HG02678 (cell line): ENCODE measurements around the gene TEC.
"Not testable (repeated sequence)": the region's sequence is repeated elsewhere in the genome, so short reads cannot be mapped to it uniquely, and the experiment has no call there.

Source experiments
- ATAC-seq: cut with Tn5 transposase; IDR thresholded peaks from one replicate; pipeline ENCODE4 v1.9.1; 2021; ENCODE audit warnings: mild to moderate bottlenecking, moderate library complexity; ENCODE audit not compliant: unreplicated experiment

Gene TEC

GRCh38 chr4:48268956-48269860 lies at the start of gene TEC:
Gene TEC, minus strand, starts transcription at chr4:48269838. Its CDS starts 41,224 bp downstream, at chr4:48228614.
- ATAC-seq = peak; percentile 23

DNA sequence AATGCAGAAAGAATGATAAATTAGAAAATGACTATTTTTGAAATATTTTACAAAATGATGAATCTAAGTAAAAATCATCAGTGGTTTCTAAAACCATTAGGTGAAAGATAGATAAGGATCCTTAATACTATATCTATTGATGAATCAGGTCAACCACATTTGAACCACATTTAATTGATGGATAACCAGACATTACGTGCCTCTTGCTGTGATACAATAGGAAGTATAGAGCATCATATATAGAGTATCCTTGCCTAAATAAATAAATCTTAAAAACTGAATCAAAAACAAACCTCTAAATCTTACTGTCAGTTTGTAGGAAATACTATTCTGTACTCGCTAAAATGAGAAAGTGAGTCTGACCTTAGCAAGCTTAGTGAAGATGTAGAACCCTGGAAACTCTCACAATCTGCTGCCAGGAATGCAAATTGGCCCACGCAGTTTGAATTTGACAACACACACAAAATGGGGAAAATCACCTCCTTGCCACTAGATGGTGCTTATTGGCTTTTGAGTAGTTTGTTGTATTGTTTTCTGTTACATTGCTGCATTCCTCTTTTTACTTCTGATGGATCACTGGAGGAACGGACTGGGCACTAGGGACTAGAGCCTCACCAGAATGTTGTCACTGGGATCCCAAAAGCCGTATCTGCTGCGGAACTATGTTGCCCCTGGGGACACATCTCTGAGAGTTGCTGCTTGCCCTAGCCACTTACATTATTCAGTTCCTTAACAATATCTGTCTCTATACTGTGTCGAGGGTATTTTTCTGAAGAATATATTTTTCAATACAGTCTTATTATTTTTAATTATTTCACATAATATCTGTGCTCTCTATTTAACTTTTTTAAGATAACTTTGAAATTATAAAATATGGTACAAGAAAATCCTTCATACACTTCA lies 46.3 kb upstream of the TEC start:
- ATAC-seq = peak; percentile 86

- ATAC-seq = not testable (repeated sequence)
Observed at GRCh38 chr4:48314746-48315145, 45.1 kb upstream of the TEC start.

DNA sequence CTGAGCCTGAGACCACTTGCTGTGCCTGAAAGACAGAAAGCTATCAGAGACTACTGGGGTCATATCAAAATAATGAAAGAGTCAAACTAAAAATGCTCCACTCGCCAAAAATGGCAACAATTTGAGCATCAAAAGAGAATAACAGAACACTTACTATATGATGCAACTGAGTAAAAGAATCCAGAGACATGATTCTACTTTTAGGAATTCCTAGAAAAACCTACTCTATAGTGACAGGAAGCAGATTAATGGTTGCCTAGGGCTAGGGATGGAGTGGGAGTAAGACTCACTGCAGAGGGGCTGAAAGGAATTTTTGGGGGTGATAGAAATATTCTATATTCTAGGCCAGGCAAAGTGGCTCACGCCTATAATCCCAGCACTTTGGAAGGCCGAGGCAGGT lies 42.3 kb upstream of the TEC start:
- no peak for ATAC-seq

GRCh38 chr4:48308901-48309300 lies 39.3 kb upstream of the TEC start:
- ATAC-seq = no peak

DNA sequence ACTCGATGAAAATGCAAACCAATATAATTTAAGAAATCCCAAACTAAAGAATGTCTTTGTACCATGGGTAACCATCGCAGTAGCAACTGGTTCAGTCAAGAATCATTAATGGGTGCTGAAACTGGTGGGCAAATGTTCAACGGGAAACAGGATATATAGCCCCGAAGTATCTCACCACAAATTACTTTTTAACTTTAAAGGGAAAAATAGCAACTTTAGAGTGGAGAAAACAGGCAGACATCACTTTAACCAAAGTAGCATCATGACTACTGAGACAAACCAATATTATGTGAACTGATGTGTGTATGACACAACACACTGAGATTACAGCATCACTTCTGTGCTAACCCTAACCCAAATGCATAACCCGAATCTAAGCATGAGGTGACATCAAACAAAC lies 37.9 kb upstream of the TEC start:
- ATAC-seq = peak; percentile 73

GRCh38 chr4:48305508-48305907 lies 35.9 kb upstream of the TEC start:
- ATAC-seq = no peak

GRCh38 chr4:48300004-48300403 lies 30.4 kb upstream of the TEC start:
- no peak for ATAC-seq

GRCh38 chr4:48299560-48299959 lies 29.9 kb upstream of the TEC start:
- no peak for ATAC-seq

GRCh38 chr4:48297256-48297846 lies 27.7 kb upstream of the TEC start:
- ATAC-seq = no peak

GRCh38 chr4:48296365-48296764 lies 26.7 kb upstream of the TEC start:
- ATAC-seq = peak; percentile 87

- no peak for ATAC-seq
Observed at GRCh38 chr4:48295116-48295515, 25.5 kb upstream of the TEC start.

DNA sequence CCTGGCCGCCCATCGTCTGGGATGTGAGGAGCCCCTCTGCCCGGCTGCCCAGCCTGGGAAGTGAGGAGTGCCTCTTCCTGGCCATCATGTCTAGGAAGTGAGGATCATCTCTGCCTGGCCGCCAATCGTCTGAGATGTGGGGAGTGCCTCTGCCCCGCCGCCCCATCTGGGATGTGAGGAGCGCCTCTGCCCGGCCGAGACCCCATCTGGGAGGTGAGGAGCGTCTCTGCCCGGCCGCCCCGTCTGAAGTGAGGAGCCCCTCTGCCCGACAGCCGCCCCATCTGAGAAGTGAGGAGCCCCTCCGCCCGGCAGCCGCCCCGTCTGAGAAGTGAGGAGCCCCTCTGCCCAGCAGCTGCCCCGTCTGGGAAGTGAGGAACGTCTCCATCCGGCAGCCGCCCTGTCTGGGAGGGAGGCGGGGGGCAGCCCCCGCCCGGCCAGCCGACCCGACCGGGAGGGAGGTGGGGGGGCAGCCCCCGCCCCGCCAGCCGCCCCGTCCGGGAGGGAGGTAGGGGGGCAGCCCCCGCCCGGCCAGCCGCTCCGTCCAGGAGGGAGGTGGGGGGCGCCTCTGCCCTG lies 22.7 kb upstream of the TEC start:
- ATAC-seq = not testable (repeated sequence)

GRCh38 chr4:48290146-48290772 lies 20.6 kb upstream of the TEC start:
- ATAC-seq = no peak

DNA sequence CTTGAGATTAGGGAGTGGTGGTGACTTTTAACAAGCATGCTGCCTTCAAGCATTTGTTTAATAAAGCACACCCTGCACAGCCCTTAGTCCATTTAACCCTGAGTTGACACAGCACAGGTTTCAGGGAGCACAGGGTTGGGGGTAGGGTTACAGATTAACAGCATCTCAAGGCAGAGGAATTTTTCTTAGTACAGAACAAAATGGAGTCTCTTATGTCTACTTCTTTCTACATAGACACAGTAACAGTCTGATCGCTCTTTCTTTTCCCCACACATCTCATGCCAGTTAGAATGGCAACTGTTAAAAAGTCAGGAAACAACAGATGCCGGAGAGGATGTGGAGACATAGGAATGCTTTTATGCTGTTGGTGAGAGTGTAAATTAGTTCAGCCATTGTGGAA lies 16.4 kb upstream of the TEC start:
- ATAC-seq = not testable (repeated sequence)

DNA sequence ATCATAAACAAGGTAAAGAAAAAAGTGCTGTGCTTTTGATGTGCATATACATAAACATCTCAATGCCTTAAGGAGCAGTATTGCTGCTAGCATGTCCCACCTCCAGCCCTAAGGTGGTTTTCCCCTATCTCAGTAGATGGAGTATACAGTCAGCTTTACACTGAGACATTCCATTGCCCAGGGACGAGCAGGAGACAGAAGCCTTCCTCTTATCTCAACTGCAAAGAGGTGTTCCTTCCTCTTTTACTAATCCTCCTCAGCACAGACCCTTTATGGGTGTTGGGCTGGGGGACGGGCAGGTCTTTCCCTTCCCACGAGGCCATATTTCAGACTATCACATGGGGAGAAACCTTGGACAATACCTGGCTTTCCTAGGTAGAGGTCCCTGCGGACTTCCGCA lies 16.0 kb upstream of the TEC start:
- not testable (repeated sequence) for ATAC-seq

DNA sequence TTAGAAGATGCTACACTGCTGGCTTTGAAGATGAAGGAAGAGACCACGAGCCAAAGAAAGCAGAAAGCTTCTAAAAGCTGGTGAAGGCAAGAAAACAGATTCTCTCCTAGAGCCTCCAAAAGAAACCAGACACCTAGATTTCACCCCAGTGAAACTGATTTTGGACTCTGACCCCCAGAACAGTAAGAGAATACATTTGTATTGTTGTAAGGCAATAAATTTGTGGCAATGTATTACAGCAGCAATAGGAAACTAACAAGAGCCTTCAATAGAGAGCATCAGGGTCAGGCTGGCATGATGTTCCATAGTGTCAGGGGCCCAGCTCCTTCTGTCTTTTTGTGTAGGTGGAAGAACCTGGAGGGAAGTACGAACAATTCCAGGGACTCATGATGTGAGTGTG lies 6.0 kb upstream of the TEC start:
- ATAC-seq = no peak

- peak; percentile 26 for ATAC-seq
Observed at GRCh38 chr4:48275247-48275646, 5.6 kb upstream of the TEC start.

DNA sequence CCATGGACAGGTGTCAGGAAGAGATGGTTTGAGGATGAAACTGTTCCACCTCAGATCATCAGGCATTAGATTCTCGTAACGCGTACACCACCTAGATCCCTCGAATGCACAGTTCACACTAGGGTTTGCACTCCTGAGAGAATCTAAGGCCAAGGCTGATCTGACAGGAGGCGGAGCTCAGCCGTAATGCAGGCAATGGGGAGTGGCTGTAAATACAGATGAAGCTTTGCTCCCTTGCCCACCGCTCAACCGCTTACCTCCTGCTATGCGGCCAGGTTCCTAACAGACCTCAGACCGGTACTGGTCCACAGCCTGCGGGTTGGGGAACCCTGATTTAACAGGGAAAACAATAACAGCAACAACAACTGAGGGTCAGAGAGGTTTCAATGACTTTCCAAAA lies 2.0 kb upstream of the TEC start:
- no peak for ATAC-seq

GRCh38 chr4:48270951-48271473 lies 1.4 kb upstream of the TEC start:
- ATAC-seq = peak; percentile 33
